ENCODE data around the gene ABCC4. TPM values are rescaled to one million over a fixed set of nuclear protein-coding genes. Genes with fewer than 3 reads are reported as not detected.

ABCC4 gene
- total RNA-seq, 2 experiments from 2014 or later = 6.4 to 7.7 TPM

DNA sequence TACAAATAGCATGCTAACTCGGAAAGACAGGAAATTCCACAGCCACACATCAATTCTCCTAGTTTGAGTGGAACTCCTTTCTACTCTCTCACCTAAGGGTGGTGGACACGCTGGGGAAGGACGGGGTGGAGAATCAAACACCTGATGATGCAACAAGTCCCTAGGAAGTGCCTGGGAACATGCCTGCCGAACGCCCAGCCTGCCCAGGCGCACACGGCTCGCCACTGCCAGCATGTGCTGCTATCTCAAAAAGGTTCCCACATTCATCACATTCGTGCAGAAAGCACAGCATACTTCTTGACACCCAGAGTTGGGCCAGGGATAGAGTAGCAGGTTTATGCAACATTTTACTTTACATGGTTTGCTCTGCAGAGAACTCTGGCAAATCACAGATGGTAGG lies 164.6 kb downstream of the ABCC4 start:
- no peaks in the 10 kb centered on the region for H3K9me3 Mint-ChIP-seq (ENCODE audit: low read depth)
- peaks cover 5% of the 10 kb centered on the region for H3K36me3 Mint-ChIP-seq
- CTCF ChIA-PET = no interaction called here
- DNase-seq (no peak), ATAC-seq (no peak)
- H3K4me3 Mint-ChIP-seq = no peak overlapping the region
- peaks cover 4% of the 10 kb centered on the region for H3K4me1 Mint-ChIP-seq
- no peaks in the 10 kb centered on the region for H3K27me3 Mint-ChIP-seq
- H3K27ac Mint-ChIP-seq = no peak overlapping the region

DNA sequence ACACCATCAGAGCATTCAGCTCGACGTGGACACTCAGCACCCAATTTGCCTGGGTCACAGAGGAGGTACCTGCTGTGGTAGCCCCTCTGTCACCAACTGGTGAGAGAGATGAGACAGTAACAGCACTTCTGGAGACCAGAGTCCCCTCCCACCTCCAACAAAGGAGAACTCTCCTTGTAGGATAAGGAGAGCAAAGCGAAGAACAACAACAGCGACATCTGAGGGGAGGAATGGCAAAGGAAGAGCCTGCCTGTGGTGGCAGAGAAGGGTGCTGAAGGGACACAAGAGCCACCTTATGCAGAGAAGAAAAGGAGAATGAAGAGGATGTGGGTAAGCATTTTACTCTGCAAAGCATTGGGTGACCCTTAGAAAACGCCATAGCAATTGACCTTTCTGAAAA lies 167.8 kb downstream of the ABCC4 start:
- H3K27me3 Mint-ChIP-seq = no peaks in the 10 kb centered on the region
- DNase-seq = no peak
- H3K9me3 Mint-ChIP-seq (ENCODE audit: low read depth) = no peaks in the 10 kb centered on the region
- ATAC-seq = no peak
- peaks cover 4% of the 10 kb centered on the region for H3K4me1 Mint-ChIP-seq
- CTCF ChIA-PET = no interaction called here
- H3K4me3 Mint-ChIP-seq = no peak overlapping the region
- no peak overlapping the region for H3K27ac Mint-ChIP-seq
- no peaks in the 10 kb centered on the region for H3K36me3 Mint-ChIP-seq

DNA sequence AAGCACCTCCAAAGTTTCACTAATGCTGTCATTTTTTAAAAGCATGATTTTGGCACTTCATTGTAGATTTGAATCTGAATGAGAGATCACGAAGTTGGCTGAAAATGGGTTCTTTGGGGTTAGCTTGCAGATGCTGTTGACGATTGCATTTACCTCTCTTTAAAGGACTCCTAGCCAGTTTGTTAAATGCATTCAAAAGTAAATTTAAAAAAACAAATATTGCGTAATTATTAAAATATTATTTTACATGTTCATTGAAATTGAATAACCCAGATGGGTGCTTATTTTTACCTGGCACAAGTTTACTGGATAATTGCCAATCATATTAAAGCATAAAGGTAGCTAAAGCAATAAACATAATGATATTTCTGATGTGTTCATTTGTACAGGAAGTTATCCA lies 172.2 kb downstream of the ABCC4 start:
- H3K4me3 Mint-ChIP-seq = no peak overlapping the region
- H3K36me3 Mint-ChIP-seq = no peaks in the 10 kb centered on the region
- CTCF ChIA-PET = interaction anchor here (0.8 kb wide), 1 partner anchor 275 kb away, joined by 3 read pairs; no protein-coding TSS in a partner anchor

DNA sequence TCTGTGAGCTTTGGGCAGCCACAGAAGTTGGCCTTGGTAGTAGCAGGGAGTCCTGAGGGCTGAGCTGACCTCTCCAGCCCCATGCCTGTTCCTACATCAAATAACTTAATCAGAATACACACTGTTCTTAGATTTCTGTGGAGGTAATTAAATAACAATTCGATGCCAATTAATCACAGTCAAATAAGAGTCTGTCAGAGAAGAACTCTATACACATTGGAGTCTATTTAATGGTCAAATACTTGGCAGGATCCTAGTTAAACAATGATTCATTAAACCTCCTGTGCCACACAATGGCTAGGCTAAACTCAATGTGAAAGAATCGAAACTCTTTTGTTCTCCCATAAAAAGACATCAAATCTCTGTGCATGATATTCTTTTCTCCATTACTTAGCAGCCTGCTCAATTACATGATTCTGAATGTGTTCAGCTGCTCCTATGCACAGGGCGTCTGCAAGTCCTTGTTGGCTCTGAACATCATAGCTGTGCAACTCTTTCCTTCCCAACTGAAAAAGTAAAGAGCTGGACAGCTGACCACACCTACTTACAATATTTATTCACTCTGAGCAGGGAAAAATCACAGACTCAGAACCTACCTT lies 173.1 kb downstream of the ABCC4 start:
- CTCF ChIA-PET = no interaction called here
- no peak for DNase-seq
- no peaks in the 10 kb centered on the region for H3K27me3 Mint-ChIP-seq

More for the DNA sequence above, 172.2 kb downstream of the ABCC4 start:
- Mint-ChIP-seq H3K27ac (no peak overlapping the region), H3K4me1 (no peaks in the 10 kb centered on the region), H3K27me3 (no peaks in the 10 kb centered on the region), H3K9me3 (ENCODE audit: low read depth) (no peaks in the 10 kb centered on the region)
- DNase-seq (no peak), ATAC-seq (no peak)

DNA sequence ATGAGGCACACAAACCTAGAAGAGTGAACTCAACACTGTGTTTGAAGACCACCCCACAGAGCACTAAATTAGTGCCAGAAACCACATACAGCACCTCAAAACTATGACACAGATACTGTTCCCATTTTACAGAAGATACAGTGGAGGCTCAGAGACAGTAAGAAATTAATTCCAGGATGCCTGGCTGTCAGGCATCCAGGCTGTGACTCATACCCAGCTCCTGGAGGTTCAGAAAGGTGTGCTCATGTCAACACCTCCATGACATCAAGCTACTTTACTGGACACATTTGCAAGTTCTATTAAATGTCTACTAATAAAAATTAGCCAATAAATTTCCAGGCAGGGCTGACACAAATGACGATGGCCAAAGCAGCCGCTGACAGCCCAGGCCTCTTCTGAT lies 176.3 kb downstream of the ABCC4 start:
- Mint-ChIP-seq H3K27me3 (no peaks in the 10 kb centered on the region), H3K27ac (no peak overlapping the region), H3K9me3 (ENCODE audit: low read depth) (no peaks in the 10 kb centered on the region), H3K36me3 (peaks cover 11% of the 10 kb centered on the region), H3K4me3 (no peak overlapping the region), H3K4me1 (peaks cover 3% of the 10 kb centered on the region)
- no peak for ATAC-seq
- no peak for DNase-seq
- CTCF ChIA-PET = no interaction called here

More for the DNA sequence above, 173.1 kb downstream of the ABCC4 start:
- H3K9me3 Mint-ChIP-seq (ENCODE audit: low read depth) = no peaks in the 10 kb centered on the region
- no peak for ATAC-seq
- H3K36me3 Mint-ChIP-seq = no peaks in the 10 kb centered on the region
- no peak overlapping the region for H3K27ac Mint-ChIP-seq
- H3K4me1 Mint-ChIP-seq = no peaks in the 10 kb centered on the region
- H3K4me3 Mint-ChIP-seq = no peak overlapping the region

DNA sequence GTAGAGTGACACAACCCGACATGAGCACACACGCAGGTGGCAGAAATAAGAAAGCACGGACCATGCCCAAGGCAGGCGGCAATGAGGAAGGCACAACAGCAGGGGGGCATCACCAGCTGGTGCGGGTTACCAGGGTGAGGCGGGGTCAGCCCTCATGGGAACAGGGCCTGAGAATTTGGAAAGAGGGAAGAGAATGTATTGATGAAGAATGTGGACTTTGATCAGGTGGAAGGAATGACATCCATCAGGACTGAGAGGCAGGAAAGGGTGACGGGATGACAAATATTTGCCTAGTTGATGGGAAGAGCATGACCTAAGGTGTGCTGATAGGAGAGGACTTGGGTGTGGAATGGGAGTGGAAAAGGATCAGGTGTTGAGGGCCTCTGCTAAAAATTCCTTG lies 177.5 kb downstream of the ABCC4 start:
- ATAC-seq (no peak), DNase-seq (no peak)
- Mint-ChIP-seq H3K27ac (no peak overlapping the region), H3K36me3 (peaks cover 11% of the 10 kb centered on the region), H3K4me3 (no peak overlapping the region), H3K4me1 (peaks cover 3% of the 10 kb centered on the region), H3K9me3 (ENCODE audit: low read depth) (no peaks in the 10 kb centered on the region), H3K27me3 (no peaks in the 10 kb centered on the region)
- CTCF ChIA-PET = no interaction called here

DNA sequence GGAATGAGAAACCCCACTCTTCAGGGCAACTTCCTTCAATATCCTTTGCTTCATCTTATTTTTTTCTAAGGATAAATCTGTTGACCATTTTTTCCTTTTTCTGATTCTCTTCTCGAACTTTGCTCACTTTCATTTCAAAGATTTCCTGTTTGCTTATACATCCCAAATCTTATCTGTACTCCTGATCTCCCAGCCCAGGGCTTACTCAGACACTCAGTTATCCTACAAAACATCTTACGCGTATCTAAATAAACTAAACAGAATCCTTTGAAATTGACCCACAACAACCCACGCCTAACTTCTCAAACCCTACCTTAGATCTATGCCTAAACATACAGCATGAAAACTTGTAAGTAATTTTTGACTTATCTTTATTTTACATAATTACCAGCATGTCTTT lies 179.2 kb downstream of the ABCC4 start:
- Mint-ChIP-seq H3K36me3 (peaks cover 11% of the 10 kb centered on the region), H3K27ac (no peak overlapping the region), H3K4me3 (no peak overlapping the region), H3K27me3 (no peaks in the 10 kb centered on the region), H3K9me3 (ENCODE audit: low read depth) (no peaks in the 10 kb centered on the region), H3K4me1 (peaks cover 3% of the 10 kb centered on the region)
- DNase-seq (no peak), ATAC-seq (no peak)
- CTCF ChIA-PET = no interaction called here

DNA sequence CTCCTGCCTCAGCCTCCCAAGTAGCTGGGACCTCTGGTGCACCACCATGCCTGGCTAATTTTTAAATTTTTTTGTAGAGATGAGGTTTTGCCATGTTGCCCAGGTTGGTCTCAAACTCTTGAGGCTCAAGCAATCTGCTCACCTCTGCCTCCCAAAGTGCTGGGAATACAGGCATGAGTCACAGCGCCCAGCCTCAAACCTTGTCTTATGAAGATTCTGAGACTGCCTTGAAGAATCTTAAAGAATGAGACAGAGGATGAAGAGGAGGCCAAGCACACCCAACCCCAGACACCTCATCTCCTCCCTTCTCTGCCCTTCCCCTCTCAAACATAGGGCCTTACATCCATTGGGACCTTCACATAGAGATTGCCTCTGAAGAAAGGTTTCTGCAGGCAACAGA lies 179.7 kb downstream of the ABCC4 start:
- CTCF ChIA-PET = no interaction called here
- no peak overlapping the region for H3K27ac Mint-ChIP-seq
- no peak overlapping the region for H3K4me3 Mint-ChIP-seq
- peaks cover 11% of the 10 kb centered on the region for H3K36me3 Mint-ChIP-seq
- peaks cover 3% of the 10 kb centered on the region for H3K4me1 Mint-ChIP-seq
- DNase-seq (no peak), ATAC-seq (no peak)
- H3K9me3 Mint-ChIP-seq (ENCODE audit: low read depth) = no peaks in the 10 kb centered on the region
- H3K27me3 Mint-ChIP-seq = no peaks in the 10 kb centered on the region

DNA sequence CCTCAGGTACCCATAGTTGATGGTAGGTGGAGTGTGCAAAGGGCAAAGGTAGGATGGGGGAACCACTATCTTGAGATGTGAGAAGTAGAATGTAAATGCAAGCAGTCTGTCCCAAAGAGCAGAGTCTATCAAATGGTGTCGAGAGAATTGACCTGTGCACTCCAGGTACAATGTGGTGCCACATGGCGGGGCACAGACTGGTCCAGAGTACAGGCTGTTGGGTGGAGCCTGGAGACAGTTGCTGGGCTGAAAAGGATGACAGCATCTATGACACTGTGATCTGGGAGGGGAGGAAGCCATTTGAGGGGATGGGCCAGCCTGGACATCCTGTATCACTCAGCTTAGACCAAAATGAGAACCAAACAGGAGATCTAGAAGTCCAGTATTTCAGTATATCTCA lies 180.6 kb downstream of the ABCC4 start:
- H3K4me3 Mint-ChIP-seq = no peak overlapping the region
- CTCF ChIA-PET = no interaction called here
- peaks cover 11% of the 10 kb centered on the region for H3K36me3 Mint-ChIP-seq
- peaks cover 3% of the 10 kb centered on the region for H3K4me1 Mint-ChIP-seq
- DNase-seq = no peak
- no peak for ATAC-seq
- H3K27ac Mint-ChIP-seq = no peak overlapping the region
- no peaks in the 10 kb centered on the region for H3K9me3 Mint-ChIP-seq (ENCODE audit: low read depth)
- H3K27me3 Mint-ChIP-seq = no peaks in the 10 kb centered on the region

DNA sequence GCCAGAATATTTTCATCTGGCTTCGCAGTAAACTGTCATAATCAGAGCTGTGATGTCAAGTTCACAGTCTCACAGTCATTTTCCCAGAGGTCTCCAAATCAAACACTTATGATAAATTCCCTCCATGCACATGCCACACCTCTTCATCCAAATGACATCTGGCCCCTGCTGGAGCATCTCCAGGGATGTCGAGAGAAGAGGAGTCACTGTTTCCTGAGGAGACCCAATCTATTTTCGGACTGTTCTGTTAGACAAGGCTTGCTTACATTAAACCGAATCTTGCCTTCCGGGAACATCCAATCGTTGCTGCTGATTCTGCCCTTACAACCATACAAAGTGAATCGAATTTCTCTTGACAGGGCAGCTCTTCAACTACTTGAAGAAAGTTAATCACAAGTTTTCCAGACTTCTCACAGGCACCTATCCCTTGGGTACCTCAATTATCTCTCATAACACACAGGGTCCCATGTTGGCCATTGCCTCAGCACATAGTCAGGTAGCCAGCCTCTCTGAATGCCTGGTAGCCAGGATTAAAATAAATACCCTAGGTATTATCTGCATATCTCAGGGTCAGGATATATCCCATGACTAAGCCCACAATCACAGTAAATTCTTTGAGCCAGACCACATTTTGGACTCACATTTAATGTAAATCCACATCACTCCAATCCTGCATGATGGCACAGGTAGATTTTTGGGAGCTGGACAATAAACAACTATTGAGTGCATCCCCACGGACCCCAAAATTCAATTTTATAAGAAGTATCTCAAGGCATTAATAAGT lies 182.5 kb downstream of the ABCC4 start:
- ATAC-seq (no peak), DNase-seq (no peak)
- H3K27ac Mint-ChIP-seq = no peak overlapping the region
- CTCF ChIA-PET = interaction anchor here (1.1 kb wide), 1 partner anchor 286 kb away, joined by 3 read pairs; no protein-coding TSS in a partner anchor
- peaks cover 3% of the 10 kb centered on the region for H3K4me1 Mint-ChIP-seq
- H3K27me3 Mint-ChIP-seq = no peaks in the 10 kb centered on the region
- no peaks in the 10 kb centered on the region for H3K9me3 Mint-ChIP-seq (ENCODE audit: low read depth)
- H3K36me3 Mint-ChIP-seq = peaks cover 11% of the 10 kb centered on the region
- no peak overlapping the region for H3K4me3 Mint-ChIP-seq

DNA sequence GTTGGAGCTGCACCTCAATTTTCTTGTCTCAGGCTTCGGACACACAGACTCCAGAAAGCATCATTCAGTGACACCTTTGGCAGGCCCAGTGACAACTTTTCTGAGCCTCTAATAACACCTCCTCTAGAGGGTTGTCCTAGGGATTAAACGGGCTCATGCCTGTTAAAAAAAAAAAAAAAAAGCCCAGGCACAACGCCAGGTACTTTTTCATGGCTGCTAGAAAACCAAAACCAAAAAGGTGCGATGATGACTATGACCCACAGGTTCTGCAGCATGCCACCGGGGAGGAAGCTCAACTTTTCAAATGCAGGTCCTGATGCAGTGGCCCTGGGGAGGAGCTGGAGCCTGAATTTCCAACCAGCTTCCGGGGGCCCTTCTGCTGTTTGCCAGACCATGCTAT lies 184.2 kb downstream of the ABCC4 start:
- no peak for DNase-seq
- Mint-ChIP-seq H3K36me3 (peaks cover 8% of the 10 kb centered on the region), H3K4me3 (no peak overlapping the region), H3K27me3 (no peaks in the 10 kb centered on the region), H3K4me1 (peaks cover 1% of the 10 kb centered on the region), H3K9me3 (ENCODE audit: low read depth) (no peaks in the 10 kb centered on the region), H3K27ac (no peak overlapping the region)
- CTCF ChIA-PET = interaction anchor here (0.7 kb wide), 1 partner anchor 1170 kb away, joined by 3 read pairs; no protein-coding TSS in a partner anchor
- ATAC-seq = no peak

DNA sequence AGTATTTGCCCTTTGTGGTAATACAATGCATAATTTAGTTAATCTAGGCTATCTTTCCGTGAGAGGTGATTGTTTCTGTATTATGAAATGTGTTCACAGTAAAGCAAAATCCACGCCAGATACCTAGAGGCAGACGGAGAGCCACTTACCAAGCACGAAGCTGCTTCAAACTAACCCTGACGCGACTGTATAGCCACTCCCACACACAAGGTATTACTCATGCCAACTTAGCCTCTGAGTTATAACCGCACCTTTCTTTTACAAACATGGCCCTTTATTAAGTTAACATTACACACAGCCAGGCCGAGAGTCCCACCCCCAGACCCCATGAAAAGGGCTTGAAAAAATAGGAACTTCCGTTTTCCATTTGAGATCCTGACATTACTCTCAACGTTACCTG lies 185.7 kb downstream of the ABCC4 start:
- Mint-ChIP-seq H3K36me3 (peaks cover 1% of the 10 kb centered on the region), H3K4me3 (no peak overlapping the region), H3K4me1 (no peaks in the 10 kb centered on the region), H3K9me3 (ENCODE audit: low read depth) (no peaks in the 10 kb centered on the region), H3K27ac (no peak overlapping the region), H3K27me3 (no peaks in the 10 kb centered on the region)
- DNase-seq (no peak), ATAC-seq (no peak)
- CTCF ChIA-PET = no interaction called here

DNA sequence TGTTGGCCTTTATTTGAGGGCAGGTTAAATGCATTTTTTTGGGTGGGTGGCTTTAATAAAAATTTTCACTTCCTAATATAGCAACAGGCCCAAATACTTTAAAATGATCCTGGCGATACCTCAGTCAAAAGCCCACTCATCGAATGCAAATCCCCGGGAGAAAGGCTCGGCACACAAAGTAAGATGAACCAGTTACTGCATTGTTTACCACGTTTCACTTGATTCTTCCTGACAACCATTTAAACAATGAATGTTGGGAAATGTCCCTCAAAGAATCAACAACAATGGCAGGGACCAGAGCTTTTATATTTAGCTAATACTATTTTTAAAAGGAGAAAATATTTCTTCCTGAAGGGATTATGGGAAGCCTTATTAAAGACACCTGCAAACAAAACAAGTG lies 187.7 kb downstream of the ABCC4 start:
- DNase-seq (no peak), ATAC-seq (no peak)
- Mint-ChIP-seq H3K27me3 (no peaks in the 10 kb centered on the region), H3K9me3 (ENCODE audit: low read depth) (peaks cover 5% of the 10 kb centered on the region), H3K27ac (no peak overlapping the region), H3K4me3 (no peak overlapping the region), H3K4me1 (no peaks in the 10 kb centered on the region), H3K36me3 (peaks cover 5% of the 10 kb centered on the region)
- CTCF ChIA-PET = interaction anchor here (1.7 kb wide), 1 partner anchor 12 kb away, joined by 3 read pairs; no protein-coding TSS in a partner anchor

DNA sequence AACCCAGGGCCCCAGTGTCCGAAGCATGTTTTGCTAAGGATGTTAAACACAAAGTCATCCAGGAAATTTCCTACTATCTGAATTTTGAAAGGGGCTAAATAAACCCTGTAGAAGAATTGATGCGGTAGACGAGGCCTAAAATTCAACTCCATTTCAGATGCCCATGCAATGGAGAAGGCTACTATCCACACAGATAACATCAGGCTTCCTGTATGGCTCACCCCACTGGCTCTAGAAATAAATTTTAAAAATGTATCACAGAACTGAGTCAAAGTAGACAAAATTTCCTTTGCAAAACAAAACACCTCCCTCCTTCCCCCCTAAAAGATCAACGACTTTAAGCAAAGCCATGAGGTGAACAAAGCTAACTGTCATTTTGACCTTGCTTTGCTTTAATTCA lies 188.4 kb downstream of the ABCC4 start:
- Mint-ChIP-seq H3K27ac (no peak overlapping the region), H3K9me3 (ENCODE audit: low read depth) (peaks cover 5% of the 10 kb centered on the region)
- CTCF ChIA-PET = interaction anchor here (1.7 kb wide), 1 partner anchor 11 kb away, joined by 3 read pairs; no protein-coding TSS in a partner anchor

More for the DNA sequence above, 188.4 kb downstream of the ABCC4 start:
- Mint-ChIP-seq H3K4me3 (no peak overlapping the region), H3K36me3 (peaks cover 5% of the 10 kb centered on the region), H3K4me1 (no peaks in the 10 kb centered on the region), H3K27me3 (no peaks in the 10 kb centered on the region)
- DNase-seq = no peak
- ATAC-seq = no peak
